HL-60/S4 treated with phorbol 12-myristate 13-acetate at 8.2 ng/mL for 4 days and 3 days (cell line): ENCODE results near the gene CBX6.

Source experiments
- in situ Hi-C: fragments of 300-500 bp; cut with MboI; formaldehyde crosslinking; loops from 2 replicates; pipeline ENCODE4 v1.15.0; 2022; ENCODE audit warnings: low sequenced_read_pairs

CBX6 gene

GRCh38 chr22:38823076-38823475 lies 48.9 kb downstream of the CBX6 start:
- in situ Hi-C loops: no loop called here

GRCh38 chr22:38820020-38820419 lies 52.0 kb downstream of the CBX6 start:
- in situ Hi-C loops: no loop called here

GRCh38 chr22:38819387-38819940 lies 52.6 kb downstream of the CBX6 start:
- in situ Hi-C loops: no loop called here

GRCh38 chr22:38817196-38817595 lies 54.8 kb downstream of the CBX6 start:
- in situ Hi-C loops: no loop called here

GRCh38 chr22:38815842-38816241 lies 56.2 kb downstream of the CBX6 start:
- in situ Hi-C loops: no loop called here
